ENCODE results near the gene GCGR.

DNA sequence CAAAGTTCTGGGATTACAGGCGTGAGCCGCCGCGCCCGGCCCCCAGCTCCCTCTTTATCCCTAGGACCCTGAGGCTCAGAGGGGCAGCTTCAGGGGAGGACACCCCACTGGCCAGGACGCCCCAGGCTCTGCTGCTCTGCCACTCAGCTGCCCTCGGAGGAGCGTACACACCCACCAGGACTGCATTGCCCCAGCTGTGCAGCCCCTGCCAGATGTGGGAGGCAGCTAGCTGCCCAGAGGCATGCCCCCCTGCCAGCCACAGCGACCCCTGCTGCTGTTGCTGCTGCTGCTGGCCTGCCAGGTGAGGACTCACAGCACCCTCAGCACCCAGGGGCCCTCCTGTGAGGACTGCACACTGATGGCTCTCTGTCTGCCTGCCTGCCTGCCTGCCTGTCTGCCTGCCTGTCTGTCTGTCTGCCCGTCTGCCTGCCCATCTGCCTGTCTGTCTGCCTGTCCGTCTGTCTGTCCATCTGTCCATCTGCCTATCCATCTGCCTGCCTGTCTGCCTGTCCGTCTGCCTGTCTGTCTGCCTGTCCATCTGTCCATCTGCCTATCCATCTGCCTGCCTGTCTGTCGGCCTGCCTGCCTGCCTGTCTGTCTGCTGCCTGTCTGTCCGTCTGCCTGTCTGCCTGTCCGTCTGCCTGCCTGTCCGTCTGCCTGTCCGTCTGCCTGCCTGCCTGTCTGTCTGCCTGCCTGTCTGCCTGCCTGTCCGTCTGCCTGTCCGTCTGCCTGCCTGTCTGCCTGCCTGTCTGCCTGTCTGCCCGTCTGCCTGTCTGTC, 5.0 kb downstream of the GCGR start:
- TF ChIP-seq POLR2A (IDR thresholded peaks at IDR 0.05; ENCODE audit: low read depth, low read length) (no peak), TAF1 (IDR thresholded peaks at IDR 0.05; ENCODE audit: borderline replicate concordance, low read depth, low read length) (no peak)

All from GM12892 (cell line).